Measurements from ENCODE around the gene JAG1. TPM values are rescaled to one million over a fixed set of nuclear protein-coding genes. Genes with fewer than 3 reads are reported as not detected.

The JAG1 gene
- polyA plus RNA-seq, 1 experiment, result 13.5 TPM

DNA sequence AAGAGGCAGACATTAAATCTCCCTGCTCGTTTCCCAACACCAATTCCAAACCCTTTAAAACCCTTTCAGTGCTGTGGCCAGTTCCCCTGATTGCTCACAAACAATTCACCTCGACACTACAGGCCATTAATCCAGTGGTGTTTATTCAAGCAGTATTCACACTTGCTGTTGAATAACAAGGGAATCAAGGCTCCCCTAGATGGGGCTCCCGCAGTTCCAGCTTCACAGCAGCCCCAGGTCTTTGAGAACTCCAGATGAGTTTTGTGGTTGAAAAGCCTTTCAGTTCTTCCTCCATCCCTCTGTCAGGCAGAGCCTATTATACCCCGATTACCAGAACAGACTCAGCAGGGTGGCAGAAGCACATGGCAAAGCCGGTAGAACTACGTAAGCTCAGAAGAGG lies 36.2 kb downstream of the JAG1 start:
- H3K27ac ChIP-seq (ENCODE audit: low read depth, low read length), result no peak overlapping the region
- CTCF ChIA-PET, result interaction anchor here (2.3 kb wide), 1 partner anchor 85 kb away, joined by 10 read pairs; no protein-coding TSS in a partner anchor
- POLR2A ChIA-PET, result interaction anchor here (0.6 to 1.2 kb wide), 2 partner anchors 28 to 1071 kb away, joined by 3 to 4 read pairs; no protein-coding TSS in a partner anchor
- no peaks in the 10 kb centered on the region for H3K27me3 ChIP-seq (ENCODE audit: control insufficient read depth, insufficient read depth, low read length)
- TF ChIP-seq, protein P1, sequence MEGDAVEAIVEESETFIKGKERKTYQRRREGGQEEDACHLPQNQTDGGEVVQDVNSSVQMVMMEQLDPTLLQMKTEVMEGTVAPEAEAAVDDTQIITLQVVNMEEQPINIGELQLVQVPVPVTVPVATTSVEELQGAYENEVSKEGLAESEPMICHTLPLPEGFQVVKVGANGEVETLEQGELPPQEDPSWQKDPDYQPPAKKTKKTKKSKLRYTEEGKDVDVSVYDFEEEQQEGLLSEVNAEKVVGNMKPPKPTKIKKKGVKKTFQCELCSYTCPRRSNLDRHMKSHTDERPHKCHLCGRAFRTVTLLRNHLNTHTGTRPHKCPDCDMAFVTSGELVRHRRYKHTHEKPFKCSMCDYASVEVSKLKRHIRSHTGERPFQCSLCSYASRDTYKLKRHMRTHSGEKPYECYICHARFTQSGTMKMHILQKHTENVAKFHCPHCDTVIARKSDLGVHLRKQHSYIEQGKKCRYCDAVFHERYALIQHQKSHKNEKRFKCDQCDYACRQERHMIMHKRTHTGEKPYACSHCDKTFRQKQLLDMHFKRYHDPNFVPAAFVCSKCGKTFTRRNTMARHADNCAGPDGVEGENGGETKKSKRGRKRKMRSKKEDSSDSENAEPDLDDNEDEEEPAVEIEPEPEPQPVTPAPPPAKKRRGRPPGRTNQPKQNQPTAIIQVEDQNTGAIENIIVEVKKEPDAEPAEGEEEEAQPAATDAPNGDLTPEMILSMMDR (IDR thresholded peaks at IDR 0.05; ENCODE audit: low read depth, low read length), result no peak
- no peak for DNase-seq (ENCODE audit: low read depth, low spot score)
- H3K4me3 ChIP-seq (ENCODE audit: low read depth, low read length), result no peak overlapping the region
- H3K9me3 ChIP-seq (ENCODE audit: control insufficient read depth, insufficient read depth, low read length), result no peaks in the 10 kb centered on the region

DNA sequence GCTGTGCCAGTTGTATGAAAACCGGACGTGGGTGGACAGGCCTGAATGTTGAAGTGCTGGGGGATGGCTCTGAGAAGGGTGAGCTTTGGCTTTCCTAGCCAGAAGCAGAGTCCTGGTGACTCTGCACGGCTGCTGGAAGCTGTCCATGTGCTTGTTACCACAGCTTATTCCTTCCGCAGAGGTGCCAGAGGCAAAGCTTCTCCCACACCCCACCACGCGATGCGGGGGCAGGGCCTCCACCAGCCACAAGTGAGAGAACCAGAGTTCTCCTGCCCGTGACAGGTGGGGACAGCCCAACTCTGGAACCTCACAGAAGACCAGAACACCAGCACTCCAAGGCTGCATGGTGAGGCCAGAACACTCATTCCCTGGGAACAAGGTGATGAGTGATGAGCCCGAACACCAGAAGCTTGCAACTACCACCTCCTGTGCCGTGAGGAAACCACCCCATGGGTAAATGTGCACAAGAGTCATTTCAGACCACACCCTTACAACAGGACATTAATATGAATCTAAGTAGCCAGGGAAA lies 36.7 kb downstream of the JAG1 start:
- Histone ChIP-seq H3K27me3 (ENCODE audit: control insufficient read depth, insufficient read depth, low read length) (no peaks in the 10 kb centered on the region), H3K27ac (ENCODE audit: low read depth, low read length) (peak overlapping the region; percentile 57), H3K9me3 (ENCODE audit: control insufficient read depth, insufficient read depth, low read length) (no peaks in the 10 kb centered on the region), H3K4me3 (ENCODE audit: low read depth, low read length) (no peak overlapping the region)
- CTCF ChIA-PET, result interaction anchor here (2.3 kb wide), 1 partner anchor 85 kb away, joined by 10 read pairs; no protein-coding TSS in a partner anchor
- TF ChIP-seq, protein P1 (IDR thresholded peaks at IDR 0.05; ENCODE audit: low read depth, low read length), result no peak
- no peak for DNase-seq (ENCODE audit: low read depth, low spot score)
- POLR2A ChIA-PET, result interaction anchor here (0.6 to 1.2 kb wide), 8 partner anchors 17 to 590 kb away, joined by 3 to 5 read pairs (median 3); no protein-coding TSS in a partner anchor

DNA sequence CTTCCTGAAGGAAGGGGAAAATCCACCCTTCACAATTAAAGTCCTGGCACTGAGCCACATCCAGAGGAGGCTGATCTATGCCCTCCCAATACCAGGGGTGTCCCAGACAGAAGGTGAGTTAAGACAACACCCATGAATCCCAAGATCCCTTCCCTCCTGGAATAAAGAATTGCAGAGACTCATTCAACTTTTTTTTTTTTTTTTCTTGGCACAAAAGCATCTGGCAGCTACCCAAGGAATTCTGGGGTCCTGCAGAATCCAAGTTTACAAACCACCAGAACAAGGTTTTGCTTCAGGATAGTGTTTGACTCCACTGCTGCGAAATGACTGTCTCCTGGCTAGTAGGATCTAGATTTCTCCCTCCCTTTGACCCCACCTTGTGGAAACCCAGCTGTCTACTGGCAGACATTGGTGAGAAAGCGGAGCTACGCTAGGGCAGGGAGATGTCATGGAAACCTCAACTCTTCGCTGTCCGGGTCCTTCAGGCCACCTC lies 37.4 kb downstream of the JAG1 start:
- ChIA-PET POLR2A (interaction anchor here (0.6 to 1.2 kb wide), 9 partner anchors 17 to 591 kb away, joined by 3 to 5 read pairs (median 3); no protein-coding TSS in a partner anchor), CTCF (interaction anchor here (0.6 to 2.3 kb wide), 3 partner anchors 84 to 907 kb away, joined by 3 to 10 read pairs (median 3); no protein-coding TSS in a partner anchor)
- H3K9me3 ChIP-seq (ENCODE audit: control insufficient read depth, insufficient read depth, low read length), result no peaks in the 10 kb centered on the region
- TF ChIP-seq, protein P1 (IDR thresholded peaks at IDR 0.05; ENCODE audit: low read depth, low read length), result no peak
- peak overlapping the region; percentile 57 for H3K27ac ChIP-seq (ENCODE audit: low read depth, low read length)
- no peaks in the 10 kb centered on the region for H3K27me3 ChIP-seq (ENCODE audit: control insufficient read depth, insufficient read depth, low read length)
- peak; percentile 44 for DNase-seq (ENCODE audit: low read depth, low spot score)
- H3K4me3 ChIP-seq (ENCODE audit: low read depth, low read length), result no peak overlapping the region

- TF ChIP-seq, protein P1 (IDR thresholded peaks at IDR 0.05; ENCODE audit: low read depth, low read length), result no peak
- H3K9me3 ChIP-seq (ENCODE audit: control insufficient read depth, insufficient read depth, low read length), result no peaks in the 10 kb centered on the region
- no peaks in the 10 kb centered on the region for H3K27me3 ChIP-seq (ENCODE audit: control insufficient read depth, insufficient read depth, low read length)
- ChIA-PET POLR2A (interaction anchor here (1.1 to 1.3 kb wide), 2 partner anchors 15 to 31 kb away, joined by 3 to 4 read pairs; no protein-coding TSS in a partner anchor), CTCF (interaction anchor here (0.6 to 2.3 kb wide), 4 partner anchors 26 to 908 kb away, joined by 3 to 10 read pairs (median 3); no protein-coding TSS in a partner anchor)
- no peak for DNase-seq (ENCODE audit: low read depth, low spot score)
- peak overlapping the region; percentile 81 for H3K27ac ChIP-seq (ENCODE audit: low read depth, low read length)
- H3K4me3 ChIP-seq (ENCODE audit: low read depth, low read length), result no peak overlapping the region
Observed at GRCh38 chr20:10635476-10636208, 38.2 kb downstream of the JAG1 start.

All from AG04450 (cell line).